Neural crest cell (in vitro differentiated cells): ENCODE results near the gene RYR3. TPM values are rescaled to one million over a fixed set of nuclear protein-coding genes. Genes with fewer than 3 reads are reported as not detected.

Experiments
- DNase-seq: peaks from one replicate; pipeline ENCODE4 v3.0.0; 2021; ENCODE audit warnings: low read depth, mixed read lengths, low spot score
- H3K27ac Mint-ChIP-seq: one replicate; pipeline ENCODE4 v1.8.0; 2021; ENCODE audit warnings: mild to moderate bottlenecking, mixed read lengths; ENCODE audit not compliant: unreplicated experiment
- H3K27me3 Mint-ChIP-seq: 2 replicates; pipeline ENCODE4 v1.8.0; 2021; ENCODE audit warnings: low read depth, mild to moderate bottlenecking, mixed read lengths
- H3K36me3 Mint-ChIP-seq: 2 replicates; pipeline ENCODE4 v1.8.0; 2021; ENCODE audit warnings: low read depth, mild to moderate bottlenecking, mixed read lengths
- H3K4me1 Mint-ChIP-seq: 2 replicates; pipeline ENCODE4 v1.8.0; 2021; ENCODE audit warnings: mixed read lengths
- H3K4me3 Mint-ChIP-seq: one replicate; pipeline ENCODE4 v1.8.0; 2021; ENCODE audit warnings: mild to moderate bottlenecking, mixed read lengths
- H3K9me3 Mint-ChIP-seq: 2 replicates; pipeline ENCODE4 v1.8.0; 2021; ENCODE audit warnings: mixed read lengths
- CTCF ChIP-seq: fragments of 200-600 bp; sonication (generic); conservative IDR thresholded peaks from 2 replicates; pipeline ENCODE4 v1.5.0; 2021; ENCODE audit warnings: antibody characterized with exemption, mild to moderate bottlenecking
- total RNA-seq: library from RNA; stranded (reverse); gene quantifications from 2 replicates; pipeline ENCODE4 v1.2.1, GENCODE V29; 2021

RYR3 gene
- total RNA-seq, 1 donor from 2014 or later, result 2.2 TPM

- Mint-ChIP-seq H3K27ac (no peak overlapping the region), H3K36me3 (no peaks in the 10 kb centered on the region), H3K27me3 (no peaks in the 10 kb centered on the region), H3K4me1 (peaks cover 7% of the 10 kb centered on the region), H3K9me3 (no peaks in the 10 kb centered on the region), H3K4me3 (no peak overlapping the region)
- DNase-seq, result no peak
- TF ChIP-seq CTCF, result no peak
These were observed 85.1 kb downstream of the RYR3 start for GRCh38 chr15:33395846-33396245.

GRCh38 chr15:33396475-33396874 lies 85.7 kb downstream of the RYR3 start:
- TF ChIP-seq CTCF, result no peak
- Mint-ChIP-seq H3K36me3 (no peaks in the 10 kb centered on the region), H3K4me3 (no peak overlapping the region), H3K27ac (no peak overlapping the region), H3K27me3 (no peaks in the 10 kb centered on the region), H3K9me3 (no peaks in the 10 kb centered on the region), H3K4me1 (peaks cover 8% of the 10 kb centered on the region)
- DNase-seq, result no peak

GRCh38 chr15:33398555-33398954 lies 87.8 kb downstream of the RYR3 start:
- Mint-ChIP-seq H3K4me1 (peaks cover 11% of the 10 kb centered on the region), H3K4me3 (no peak overlapping the region), H3K36me3 (no peaks in the 10 kb centered on the region), H3K9me3 (no peaks in the 10 kb centered on the region), H3K27ac (no peak overlapping the region), H3K27me3 (no peaks in the 10 kb centered on the region)
- no peak for DNase-seq
- no peak for TF ChIP-seq CTCF

- H3K36me3 Mint-ChIP-seq, result no peaks in the 10 kb centered on the region
- H3K9me3 Mint-ChIP-seq, result no peaks in the 10 kb centered on the region
- peaks cover 11% of the 10 kb centered on the region for H3K4me1 Mint-ChIP-seq
- no peak overlapping the region for H3K4me3 Mint-ChIP-seq
- H3K27ac Mint-ChIP-seq, result no peak overlapping the region
- H3K27me3 Mint-ChIP-seq, result no peaks in the 10 kb centered on the region
- TF ChIP-seq CTCF, result no peak
- no peak for DNase-seq
These were observed 90.2 kb downstream of the RYR3 start for GRCh38 chr15:33400941-33401340.

GRCh38 chr15:33402600-33402999 lies 91.8 kb downstream of the RYR3 start:
- no peak overlapping the region for H3K27ac Mint-ChIP-seq
- no peaks in the 10 kb centered on the region for H3K27me3 Mint-ChIP-seq
- H3K9me3 Mint-ChIP-seq, result no peaks in the 10 kb centered on the region
- peaks cover 11% of the 10 kb centered on the region for H3K4me1 Mint-ChIP-seq
- H3K36me3 Mint-ChIP-seq, result no peaks in the 10 kb centered on the region
- TF ChIP-seq CTCF, result no peak
- no peak overlapping the region for H3K4me3 Mint-ChIP-seq
- DNase-seq, result no peak

GRCh38 chr15:33405096-33405495 lies 94.3 kb downstream of the RYR3 start:
- DNase-seq, result no peak
- Mint-ChIP-seq H3K4me1 (peaks cover 7% of the 10 kb centered on the region), H3K9me3 (no peaks in the 10 kb centered on the region), H3K27me3 (no peaks in the 10 kb centered on the region), H3K27ac (no peak overlapping the region), H3K4me3 (no peak overlapping the region), H3K36me3 (no peaks in the 10 kb centered on the region)
- TF ChIP-seq CTCF, result no peak
